Nephron progenitor cell (in vitro differentiated cells): ENCODE data around the gene CCDC187.

Source experiments
- DNase-seq: peaks from one replicate; pipeline ENCODE4 v3.0.0; 2021
- H3K27ac Mint-ChIP-seq: 2 replicates; pipeline ENCODE4 v1.8.0; 2021; ENCODE audit warnings: mild to moderate bottlenecking, moderate library complexity, mixed read lengths
- H3K27me3 Mint-ChIP-seq: 2 replicates; pipeline ENCODE4 v1.8.0; 2021; ENCODE audit warnings: mild to moderate bottlenecking, low read depth, mixed read lengths; ENCODE audit not compliant: poor library complexity
- H3K36me3 Mint-ChIP-seq: 2 replicates; pipeline ENCODE4 v1.8.0; 2021; ENCODE audit warnings: low read depth, mixed read lengths
- H3K4me1 Mint-ChIP-seq: 2 replicates; pipeline ENCODE4 v1.8.0; 2021; ENCODE audit warnings: mixed read lengths
- H3K4me3 Mint-ChIP-seq: 2 replicates; pipeline ENCODE4 v1.8.0; 2021; ENCODE audit warnings: mild to moderate bottlenecking, moderate library complexity, mixed read lengths
- H3K9me3 Mint-ChIP-seq: 2 replicates; pipeline ENCODE4 v1.8.0; 2021; ENCODE audit warnings: mild to moderate bottlenecking, moderate library complexity, mixed read lengths
- CTCF ChIP-seq: fragments of 200-600 bp; sonication (generic); IDR thresholded peaks from 2 replicates; pipeline ENCODE4 v1.5.0; 2021; ENCODE audit warnings: antibody characterized with exemption

The CCDC187 gene

GRCh38 chr9:136303066-136303824, 649 bp downstream of the CCDC187 start:
- Mint-ChIP-seq H3K4me1 (peaks cover 6% of the 10 kb centered on the region), H3K9me3 (no peaks in the 10 kb centered on the region), H3K36me3 (no peaks in the 10 kb centered on the region), H3K27me3 (peaks cover 32% of the 10 kb centered on the region), H3K27ac (no peak overlapping the region), H3K4me3 (no peak overlapping the region)
- no peak for TF ChIP-seq CTCF
- DNase-seq, result no peak

GRCh38 chr9:136302527-136302926, 1.4 kb downstream of the CCDC187 start:
- H3K4me3 Mint-ChIP-seq, result no peak overlapping the region
- H3K27me3 Mint-ChIP-seq, result peaks cover 39% of the 10 kb centered on the region
- no peaks in the 10 kb centered on the region for H3K36me3 Mint-ChIP-seq

GRCh38 chr9:136300866-136301265, 3.0 kb downstream of the CCDC187 start:
- Mint-ChIP-seq H3K9me3 (no peaks in the 10 kb centered on the region), H3K27me3 (peaks cover 52% of the 10 kb centered on the region), H3K27ac (no peak overlapping the region), H3K4me1 (peaks cover 12% of the 10 kb centered on the region), H3K36me3 (no peaks in the 10 kb centered on the region), H3K4me3 (no peak overlapping the region)
- no peak for TF ChIP-seq CTCF
- no peak for DNase-seq

More at GRCh38 chr9:136302527-136302926, 1.4 kb downstream of the CCDC187 start:
- no peak overlapping the region for H3K27ac Mint-ChIP-seq
- no peak for DNase-seq
- peaks cover 9% of the 10 kb centered on the region for H3K4me1 Mint-ChIP-seq
- TF ChIP-seq CTCF, result no peak
- no peaks in the 10 kb centered on the region for H3K9me3 Mint-ChIP-seq

GRCh38 chr9:136300016-136300545, 3.8 kb downstream of the CCDC187 start:
- Mint-ChIP-seq H3K4me1 (peaks cover 20% of the 10 kb centered on the region), H3K27me3 (peaks cover 52% of the 10 kb centered on the region), H3K9me3 (no peaks in the 10 kb centered on the region), H3K4me3 (no peak overlapping the region), H3K27ac (no peak overlapping the region), H3K36me3 (no peaks in the 10 kb centered on the region)
- DNase-seq, result no peak
- TF ChIP-seq CTCF, result no peak

- H3K4me1 Mint-ChIP-seq, result peaks cover 21% of the 10 kb centered on the region
These were observed 4.4 kb downstream of the CCDC187 start for GRCh38 chr9:136299541-136299940.

More at GRCh38 chr9:136299541-136299940, 4.4 kb downstream of the CCDC187 start:
- no peak for TF ChIP-seq CTCF
- H3K9me3 Mint-ChIP-seq, result no peaks in the 10 kb centered on the region
- H3K36me3 Mint-ChIP-seq, result no peaks in the 10 kb centered on the region
- H3K27me3 Mint-ChIP-seq, result peaks cover 52% of the 10 kb centered on the region
- H3K4me3 Mint-ChIP-seq, result no peak overlapping the region
- H3K27ac Mint-ChIP-seq, result no peak overlapping the region
- DNase-seq, result no peak
